Suprapubic skin (tissue), 4 donors: ENCODE results near the gene NBEA. TPM values are rescaled to one million over a fixed set of nuclear protein-coding genes. Genes with fewer than 3 reads are reported as not detected.

Experiments used
- DNase-seq, 2 donors: peaks; one replicate each; pipeline ENCODE4 v3.0.0-alpha.2; 2019; ENCODE audit warnings: low spot score in 2 of 2
- H3K27ac ChIP-seq: fragments of 200-600 bp; sonication (generic); one replicate; pipeline ENCODE4 v1.5.1; 2019
- H3K27me3 ChIP-seq: fragments of 200-600 bp; sonication (generic); one replicate; pipeline ENCODE4 v1.5.1; 2019
- H3K36me3 ChIP-seq: fragments of 200-600 bp; sonication (generic); one replicate; pipeline ENCODE4 v1.5.1; 2019
- H3K4me1 ChIP-seq: fragments of 200-600 bp; sonication (generic); one replicate; pipeline ENCODE4 v1.5.1; 2019
- H3K4me3 ChIP-seq: fragments of 200-600 bp; sonication (generic); one replicate; pipeline ENCODE4 v1.5.1; 2019; ENCODE audit warnings: mild to moderate bottlenecking
- H3K9me3 ChIP-seq: fragments of 200-600 bp; sonication (generic); one replicate; pipeline ENCODE4 v1.5.1; 2019
- CTCF ChIP-seq, 2 donors: fragments of 200-600 bp in 1 of 2; fragments of 450-650 bp in 1 of 2; sonication (generic) in 1 of 2; IDR thresholded peaks; one replicate each; pipeline ENCODE4 v1.5.1; 2016 to 2019; ENCODE audit warnings: antibody characterized with exemption in 2 of 2, mild to moderate bottlenecking in 1 of 2, moderate library complexity in 1 of 2
- EP300 ChIP-seq: sonication (generic); formaldehyde crosslinking; IDR thresholded peaks from one replicate; pipeline ENCODE4 v1.6.1; 2017; ENCODE audit warnings: antibody characterized with exemption
- POLR2A ChIP-seq, 2 donors: fragments of 450-650 bp; IDR thresholded peaks; one replicate each; pipeline ENCODE4 v1.6.1; 2017; ENCODE audit warnings: antibody characterized with exemption in 2 of 2, mild to moderate bottlenecking in 2 of 2, moderate library complexity in 2 of 2
- POLR2AphosphoS5 ChIP-seq, 3 donors: sonication (generic); formaldehyde crosslinking; IDR thresholded peaks; one replicate each; pipeline ENCODE4 v1.6.1; 2017; ENCODE audit warnings: antibody characterized with exemption in 3 of 3
- WGBS: methylation state at CpG from one replicate; pipeline ENCODE4 v1.1.5; 2018; 5-methylcytosine and 5-hydroxymethylcytosine counted together
- total RNA-seq, 4 donors: library from RNA; depleted of rRNA; stranded (reverse); fragments of >200 nt; gene quantifications; one replicate each; pipeline ENCODE4 v1.1.0, GENCODE V29; 2016

The NBEA gene
- total RNA-seq, 4 donors from 2014 or later: 3.1 to 9.7 (median 4.1) TPM

- peaks cover 36% of the 10 kb centered on the region for H3K27me3 ChIP-seq
- no peak for TF ChIP-seq POLR2A (IDR thresholded peaks at IDR 0.05)
- TF ChIP-seq CTCF (IDR thresholded peaks at IDR 0.05): no peak
- no peak for TF ChIP-seq EP300
- no peak for TF ChIP-seq POLR2AphosphoS5 (IDR thresholded peaks at IDR 0.05)
- H3K9me3 ChIP-seq: no peaks in the 10 kb centered on the region
- H3K36me3 ChIP-seq: no peaks in the 10 kb centered on the region
- 75% methylated on average over 1 of the region's 1 CpG for whole genome bisulfite sequencing
- peaks cover 8% of the 10 kb centered on the region for H3K4me1 ChIP-seq
- no peak overlapping the region for H3K27ac ChIP-seq
- DNase-seq: no peak
- no peak overlapping the region for H3K4me3 ChIP-seq
These were observed 537.6 kb downstream of the NBEA start for GRCh38 chr13:35479706-35480105.

DNA sequence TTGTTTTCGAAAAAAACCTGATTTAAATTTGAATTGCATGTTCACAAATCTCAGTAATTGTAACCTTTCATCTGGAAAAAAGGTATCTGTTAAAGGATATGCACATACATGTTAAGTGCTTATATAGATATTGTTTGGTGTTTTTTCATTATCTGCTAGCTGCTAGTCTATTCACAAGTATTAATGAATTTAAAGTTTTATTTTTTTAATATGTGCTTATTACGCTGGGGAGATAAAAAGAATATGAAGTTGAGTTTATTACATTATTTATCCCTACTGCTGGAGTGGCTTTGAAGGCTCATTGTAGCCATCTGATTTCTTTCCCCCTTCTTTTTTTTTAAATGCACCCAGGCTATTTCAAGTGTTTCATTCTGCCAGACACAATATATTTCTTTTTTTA is 538.3 kb downstream of the NBEA start:
- no peaks in the 10 kb centered on the region for H3K9me3 ChIP-seq
- H3K27ac ChIP-seq: no peak overlapping the region
- H3K27me3 ChIP-seq: peaks cover 29% of the 10 kb centered on the region
- WGBS: 79% methylated on average over 2 of the region's 2 CpGs
- no peak for TF ChIP-seq POLR2AphosphoS5 (IDR thresholded peaks at IDR 0.05)
- H3K4me3 ChIP-seq: no peak overlapping the region
- peaks cover 3% of the 10 kb centered on the region for H3K4me1 ChIP-seq
- no peaks in the 10 kb centered on the region for H3K36me3 ChIP-seq
- no peak for DNase-seq

DNA sequence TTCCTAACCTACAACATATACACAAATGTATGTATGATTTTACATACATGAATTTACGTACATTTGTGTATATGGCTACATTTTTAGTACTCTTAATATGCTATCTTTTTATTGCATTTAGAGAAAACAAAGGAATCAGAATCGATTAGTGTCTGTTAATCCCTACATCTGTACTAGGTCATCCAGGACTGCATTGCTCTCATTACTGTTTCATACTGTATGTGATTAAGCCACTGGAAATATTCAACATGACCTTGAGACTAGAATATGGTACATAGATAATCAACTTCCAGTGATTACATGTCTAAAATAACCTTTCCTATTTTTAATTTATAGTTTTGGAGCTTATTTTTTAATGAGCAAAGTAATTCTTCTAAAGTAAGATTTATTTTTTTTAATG is 539.7 kb downstream of the NBEA start:
- H3K4me3 ChIP-seq: no peak overlapping the region
- no peaks in the 10 kb centered on the region for H3K36me3 ChIP-seq
- no peak for DNase-seq
- H3K27me3 ChIP-seq: peaks cover 15% of the 10 kb centered on the region
- TF ChIP-seq EP300 (no peak), CTCF (IDR thresholded peaks at IDR 0.05) (no peak), POLR2AphosphoS5 (IDR thresholded peaks at IDR 0.05) (no peak), POLR2A (IDR thresholded peaks at IDR 0.05) (no peak)
- H3K27ac ChIP-seq: no peak overlapping the region
- WGBS: 82% methylated on average over 2 of the region's 2 CpGs
- H3K4me1 ChIP-seq: peaks cover 1% of the 10 kb centered on the region
- H3K9me3 ChIP-seq: no peaks in the 10 kb centered on the region

DNA sequence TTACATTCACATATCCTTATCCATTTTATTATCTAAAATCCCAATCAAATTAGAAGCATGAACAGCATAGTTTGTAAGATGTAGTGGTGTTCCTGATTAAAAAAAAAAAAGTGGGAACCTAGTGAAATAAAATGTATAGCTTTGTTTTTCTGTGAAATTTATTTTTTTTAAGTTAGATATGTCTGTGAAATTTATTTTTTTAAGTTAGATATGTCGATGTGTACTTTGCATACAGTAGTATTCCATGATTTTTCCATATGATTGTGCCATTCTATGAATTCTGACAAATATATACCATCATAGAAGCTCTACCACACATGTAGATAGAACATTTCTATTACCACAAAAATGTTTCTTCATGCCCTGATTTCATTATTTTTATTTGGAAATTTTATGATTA is 540.5 kb downstream of the NBEA start:
- H3K27ac ChIP-seq: no peak overlapping the region
- H3K36me3 ChIP-seq: no peaks in the 10 kb centered on the region
- H3K4me1 ChIP-seq: no peaks in the 10 kb centered on the region
- DNase-seq: no peak
- 93% methylated on average over 1 of the region's 1 CpG for WGBS
- H3K4me3 ChIP-seq: no peak overlapping the region
- no peaks in the 10 kb centered on the region for H3K9me3 ChIP-seq
- H3K27me3 ChIP-seq: peaks cover 13% of the 10 kb centered on the region
- TF ChIP-seq POLR2A (IDR thresholded peaks at IDR 0.05) (no peak), EP300 (no peak), CTCF (IDR thresholded peaks at IDR 0.05) (no peak), POLR2AphosphoS5 (IDR thresholded peaks at IDR 0.05) (no peak)

DNA sequence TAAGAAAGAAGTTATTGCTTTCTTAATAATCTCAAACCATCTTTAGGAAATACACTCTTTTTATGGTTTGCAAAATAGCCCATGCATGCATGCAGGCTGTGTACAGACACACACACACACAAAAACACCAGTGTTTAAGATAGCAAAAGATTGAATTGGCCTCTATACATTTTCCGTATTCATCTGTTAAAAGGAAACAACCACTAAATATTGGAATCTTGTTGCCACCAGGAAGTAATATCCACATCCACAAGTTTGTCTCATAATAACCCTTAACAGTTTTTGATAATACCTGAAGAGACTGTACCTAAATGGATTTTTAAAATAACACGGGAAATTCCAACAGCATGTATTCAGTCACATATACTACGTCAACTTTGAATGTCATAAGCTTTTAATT is 541.7 kb downstream of the NBEA start:
- H3K4me1 ChIP-seq: no peaks in the 10 kb centered on the region
- DNase-seq: no peak
- H3K36me3 ChIP-seq: no peaks in the 10 kb centered on the region
- peaks cover 5% of the 10 kb centered on the region for H3K27me3 ChIP-seq
- WGBS: 83% methylated on average over 3 of the region's 3 CpGs
- H3K9me3 ChIP-seq: no peaks in the 10 kb centered on the region
- no peak overlapping the region for H3K4me3 ChIP-seq
- TF ChIP-seq EP300: no peak
- TF ChIP-seq CTCF (IDR thresholded peaks at IDR 0.05): no peak
- no peak for TF ChIP-seq POLR2AphosphoS5 (IDR thresholded peaks at IDR 0.05)
- no peak for TF ChIP-seq POLR2A (IDR thresholded peaks at IDR 0.05)
- no peak overlapping the region for H3K27ac ChIP-seq

- H3K4me3 ChIP-seq: no peak overlapping the region
- H3K4me1 ChIP-seq: no peaks in the 10 kb centered on the region
- H3K36me3 ChIP-seq: no peaks in the 10 kb centered on the region
- H3K27ac ChIP-seq: no peak overlapping the region
- H3K9me3 ChIP-seq: no peaks in the 10 kb centered on the region
- H3K27me3 ChIP-seq: no peaks in the 10 kb centered on the region
- WGBS: 69% methylated on average over 2 of the region's 2 CpGs
- TF ChIP-seq POLR2A (IDR thresholded peaks at IDR 0.05): no peak
- TF ChIP-seq EP300: no peak
- no peak for TF ChIP-seq POLR2AphosphoS5 (IDR thresholded peaks at IDR 0.05)
- no peak for TF ChIP-seq CTCF (IDR thresholded peaks at IDR 0.05)
- DNase-seq: no peak
These were observed 542.3 kb downstream of the NBEA start for GRCh38 chr13:35484384-35484783.
